Urinary bladder (tissue), 2 donors: ENCODE measurements around the gene HOXD1. TPM values are rescaled to one million over a fixed set of nuclear protein-coding genes. Genes with fewer than 3 reads are reported as not detected.

Experiments
- polyA plus RNA-seq: library from polyadenylated mRNA; stranded (reverse); fragments of 200-250 nt; gene quantifications from one replicate; pipeline ENCODE4 v1.2.3, GENCODE V29; 2013
- small RNA-seq: library from RNA; depleted of rRNA; stranded (forward); fragments of <200 nt; gene quantifications from one replicate; pipeline ENCODE3, GENCODE V24; 2014
- total RNA-seq: library from RNA; depleted of rRNA; stranded (reverse); fragments of >200 nt; gene quantifications from one replicate; pipeline ENCODE4 v1.2.3, GENCODE V29; 2014
- donor health status: healthy.

HOXD1 gene
- total and polyA plus RNA-seq, 2 donors: 0.90 to 1.4 TPM

Small RNA genes within 50 kb of the gene (small RNA-seq; reads per million reads assigned to genes)
- gene MIR10B: 35,129 reads per million, percentile 100 among the genes with 10 or more reads in this experiment

Other genes starting within 250 kb of the HOXD1 start
- gene LNPK, start 186.4 kb upstream of the HOXD1 start, total RNA-seq: 93.1 TPM
- 9.4 TPM for gene LNPK, start 186.4 kb upstream of the HOXD1 start, polyA plus RNA-seq
- 1.9 TPM for gene EVX2, start 104.7 kb upstream of the HOXD1 start, total RNA-seq
- gene EVX2, start 104.7 kb upstream of the HOXD1 start, polyA plus RNA-seq: 0.05 TPM
- gene HOXD13, start 95.9 kb upstream of the HOXD1 start, total RNA-seq: 14.9 TPM
- gene HOXD13, start 95.9 kb upstream of the HOXD1 start, polyA plus RNA-seq: 4.1 TPM
- 2.2 TPM for gene HOXD12, start 88.9 kb upstream of the HOXD1 start, total RNA-seq
- gene HOXD12, start 88.9 kb upstream of the HOXD1 start, polyA plus RNA-seq: 0.09 TPM
- gene HOXD11, start 81.4 kb upstream of the HOXD1 start, total RNA-seq: 6.0 TPM
- gene HOXD11, start 81.4 kb upstream of the HOXD1 start, polyA plus RNA-seq: 3.3 TPM
- 14.1 TPM for gene HOXD10, start 71.9 kb upstream of the HOXD1 start, total RNA-seq
- gene HOXD10, start 71.9 kb upstream of the HOXD1 start, polyA plus RNA-seq: 4.1 TPM
- gene HOXD9, start 65.9 kb upstream of the HOXD1 start, total RNA-seq: 2.9 TPM
- gene HOXD9, start 65.9 kb upstream of the HOXD1 start, polyA plus RNA-seq: 5.6 TPM
- gene HOXD8, start 59.0 kb upstream of the HOXD1 start, total RNA-seq: 12.3 TPM
- 7.0 TPM for gene HOXD8, start 59.0 kb upstream of the HOXD1 start, polyA plus RNA-seq
- 4.0 TPM for gene HOXD4, start 37.1 kb upstream of the HOXD1 start, total RNA-seq
- 2.0 TPM for gene HOXD4, start 37.1 kb upstream of the HOXD1 start, polyA plus RNA-seq
- gene HOXD3, start 31.4 kb upstream of the HOXD1 start, total RNA-seq: 5.2 TPM
- 1.6 TPM for gene HOXD3, start 31.4 kb upstream of the HOXD1 start, polyA plus RNA-seq
- 18.3 TPM for gene MTX2, start 80.8 kb downstream of the HOXD1 start, total RNA-seq
- gene MTX2, start 80.8 kb downstream of the HOXD1 start, polyA plus RNA-seq: 36.6 TPM